ENCODE results near the gene SLC2A10. TPM values are rescaled to one million over a fixed set of nuclear protein-coding genes. Genes with fewer than 3 reads are reported as not detected.

Gene SLC2A10
- total RNA-seq, 2 donors from 2014 or later: 19.8 to 49.0 TPM

DNA sequence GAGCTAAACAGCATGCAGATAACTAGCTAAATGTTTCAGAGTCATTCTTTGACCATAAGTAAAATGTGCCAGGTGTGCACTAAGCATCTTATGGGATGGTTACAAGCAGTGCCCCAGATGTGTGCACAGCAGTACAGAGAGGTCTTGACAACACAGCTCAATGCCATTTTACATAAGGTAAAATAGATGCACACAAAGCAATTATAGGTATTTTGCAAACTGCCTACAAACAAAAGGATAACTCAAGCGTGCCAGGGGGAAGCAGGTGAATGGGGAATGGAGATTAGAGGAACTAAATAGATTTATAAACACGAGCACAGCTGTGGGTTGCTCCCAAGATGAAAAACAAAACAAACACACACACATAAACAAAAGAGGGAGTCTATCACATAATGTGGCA lies 64.8 kb downstream of the SLC2A10 start:
- H3K36me3 ChIP-seq: no peaks in the 10 kb centered on the region
- DNase-seq (ENCODE audit: low spot score) (no peak), ATAC-seq (ENCODE audit: insufficient number of reproducible peaks, low FRiP score, low read depth) (no peak)
- H3K27ac ChIP-seq: no peak overlapping the region
- no peak overlapping the region for H3K4me3 ChIP-seq
- no peaks in the 10 kb centered on the region for H3K27me3 ChIP-seq (replicated peaks; ENCODE audit: insufficient read depth)
- H3K9me3 ChIP-seq: no peaks in the 10 kb centered on the region
- no peak for TF ChIP-seq CTCF (IDR thresholded peaks at IDR 0.05)
- H3K4me1 ChIP-seq (ENCODE audit: control insufficient read depth in 1 of 2, low read depth in 2 of 2): no peaks in the 10 kb centered on the region

DNA sequence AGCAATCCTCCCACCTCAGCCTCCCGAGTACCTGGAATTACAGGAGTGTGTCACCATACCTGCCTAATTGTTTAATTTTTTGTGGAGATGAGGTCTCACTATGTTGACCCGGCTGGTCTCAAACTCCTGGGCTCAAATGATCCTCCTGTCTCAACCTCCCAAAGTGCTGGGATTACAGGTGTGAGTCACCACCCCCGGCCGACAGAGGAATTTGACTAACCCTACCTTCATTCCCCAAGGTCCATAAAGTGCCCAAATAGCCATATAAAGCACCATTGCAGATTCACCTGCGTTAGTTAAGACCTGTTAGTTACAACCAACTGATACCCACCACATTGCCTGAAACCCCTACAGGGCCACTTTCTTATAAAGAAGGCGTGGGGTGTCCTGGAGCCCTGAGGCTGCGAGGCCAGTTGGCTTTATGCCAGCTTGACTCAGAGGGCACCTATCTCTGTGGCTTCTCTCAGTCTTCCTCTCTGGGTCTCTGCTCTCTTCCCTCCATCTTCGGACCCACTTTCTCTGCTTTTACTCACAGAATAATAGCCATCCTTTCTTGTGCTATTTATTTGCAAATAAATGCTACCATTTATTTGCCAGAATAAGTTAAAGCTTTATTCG lies 65.6 kb downstream of the SLC2A10 start:
- ATAC-seq (ENCODE audit: insufficient number of reproducible peaks, low FRiP score, low read depth) (no peak), DNase-seq (ENCODE audit: low spot score) (no peak)
- Histone ChIP-seq H3K27me3 (replicated peaks; ENCODE audit: insufficient read depth) (no peaks in the 10 kb centered on the region), H3K9me3 (no peaks in the 10 kb centered on the region), H3K4me1 (ENCODE audit: control insufficient read depth in 1 of 2, low read depth in 2 of 2) (no peaks in the 10 kb centered on the region), H3K36me3 (no peaks in the 10 kb centered on the region), H3K27ac (no peak overlapping the region), H3K4me3 (no peak overlapping the region)
- TF ChIP-seq CTCF (IDR thresholded peaks at IDR 0.05): no peak

DNA sequence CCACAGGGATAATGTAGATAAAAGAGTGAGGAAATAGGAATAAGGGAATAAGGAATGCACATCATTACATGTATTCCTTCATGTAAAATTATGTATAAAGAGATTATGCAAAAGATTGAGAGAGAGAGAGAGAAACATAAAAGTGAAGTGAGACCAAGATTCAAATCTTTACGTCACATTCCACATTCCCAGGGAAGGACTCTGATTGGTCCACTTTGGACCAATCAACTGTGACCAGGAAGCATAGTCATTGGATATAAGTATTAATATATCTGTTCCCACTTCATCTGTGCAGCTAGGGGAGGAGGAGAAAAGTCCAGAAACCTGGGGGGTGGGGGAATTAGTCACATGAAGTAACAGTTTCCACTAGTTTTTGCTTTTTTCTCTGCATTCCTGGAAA lies 66.4 kb downstream of the SLC2A10 start:
- no peaks in the 10 kb centered on the region for H3K4me1 ChIP-seq (ENCODE audit: control insufficient read depth in 1 of 2, low read depth in 2 of 2)
- H3K27me3 ChIP-seq (replicated peaks; ENCODE audit: insufficient read depth): no peaks in the 10 kb centered on the region
- no peak for ATAC-seq (ENCODE audit: insufficient number of reproducible peaks, low FRiP score, low read depth)
- H3K9me3 ChIP-seq: no peaks in the 10 kb centered on the region
- H3K27ac ChIP-seq: no peak overlapping the region
- DNase-seq (ENCODE audit: low spot score): no peak
- H3K4me3 ChIP-seq: no peak overlapping the region
- no peak for TF ChIP-seq CTCF (IDR thresholded peaks at IDR 0.05)
- no peaks in the 10 kb centered on the region for H3K36me3 ChIP-seq

DNA sequence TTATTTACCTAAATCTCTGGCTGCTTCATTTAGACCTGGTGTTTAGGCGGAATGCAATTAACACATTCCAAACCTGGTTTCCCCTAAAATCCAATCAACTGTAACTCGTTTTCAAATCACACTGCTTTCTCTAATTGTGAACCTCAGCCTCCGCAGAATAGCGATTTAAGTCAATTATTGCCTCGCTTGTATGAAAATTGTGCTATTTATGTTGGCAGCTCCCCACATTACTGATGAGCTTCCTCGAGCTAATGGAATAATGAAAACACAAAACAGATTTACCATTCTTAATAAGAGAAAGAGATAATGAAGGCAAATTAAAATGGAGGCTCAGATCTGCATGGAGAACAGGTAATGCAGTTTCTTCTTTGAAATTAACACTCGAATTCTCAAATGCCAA lies 67.9 kb downstream of the SLC2A10 start:
- Histone ChIP-seq H3K27me3 (replicated peaks; ENCODE audit: insufficient read depth) (no peaks in the 10 kb centered on the region), H3K36me3 (no peaks in the 10 kb centered on the region), H3K4me3 (no peak overlapping the region), H3K27ac (no peak overlapping the region), H3K9me3 (no peaks in the 10 kb centered on the region), H3K4me1 (ENCODE audit: control insufficient read depth in 1 of 2, low read depth in 2 of 2) (no peaks in the 10 kb centered on the region)
- TF ChIP-seq CTCF (IDR thresholded peaks at IDR 0.05): no peak
- ATAC-seq (ENCODE audit: insufficient number of reproducible peaks, low FRiP score, low read depth) (no peak), DNase-seq (ENCODE audit: low spot score) (no peak)

DNA sequence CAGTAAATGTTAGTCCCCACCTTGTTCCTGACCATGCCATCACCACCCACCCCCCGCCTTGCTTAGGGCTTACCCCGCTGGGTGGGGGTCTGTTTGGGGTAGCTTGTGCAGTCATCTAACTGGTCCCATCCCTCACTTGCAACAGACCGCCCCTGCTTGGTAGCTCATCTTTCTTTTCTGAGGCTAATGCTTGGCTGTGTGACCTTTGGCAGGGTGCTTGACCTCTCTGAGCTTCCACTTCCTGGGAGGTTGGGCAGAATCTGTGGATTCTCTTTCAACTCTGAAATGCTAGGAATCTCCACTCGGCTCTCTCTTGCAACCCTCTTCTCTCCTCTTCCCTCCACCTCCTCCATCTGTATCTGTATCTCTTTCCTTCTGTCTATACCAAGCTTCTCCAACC lies 70.4 kb downstream of the SLC2A10 start:
- Histone ChIP-seq H3K4me1 (ENCODE audit: control insufficient read depth in 1 of 2, low read depth in 2 of 2) (no peaks in the 10 kb centered on the region), H3K27ac (no peak overlapping the region), H3K36me3 (no peaks in the 10 kb centered on the region), H3K27me3 (replicated peaks; ENCODE audit: insufficient read depth) (no peaks in the 10 kb centered on the region), H3K9me3 (no peaks in the 10 kb centered on the region), H3K4me3 (no peak overlapping the region)
- ATAC-seq (ENCODE audit: insufficient number of reproducible peaks, low FRiP score, low read depth) (no peak), DNase-seq (ENCODE audit: low spot score) (no peak)
- TF ChIP-seq CTCF (IDR thresholded peaks at IDR 0.05): no peak

Measured in thoracic aorta (tissue), 2 donors.